Activated CD4-positive, CD25-positive, alpha-beta regulatory T cell treated with anti-CD3 and anti-CD28 coated beads, Interleukin-2, amount 50 U/mL, for 24 hours (primary cell): Measurements from ENCODE around the gene NTSR1.

Experiments used
- ATAC-seq, 2 donors: fragments of 150-1000 bp; cut with Tn5 transposase; one replicate each; pipeline ENCODE4 v1.10.0; 2021; ENCODE audit warnings: mild to moderate bottlenecking in 1 of 2, moderate library complexity in 1 of 2

The NTSR1 gene

DNA sequence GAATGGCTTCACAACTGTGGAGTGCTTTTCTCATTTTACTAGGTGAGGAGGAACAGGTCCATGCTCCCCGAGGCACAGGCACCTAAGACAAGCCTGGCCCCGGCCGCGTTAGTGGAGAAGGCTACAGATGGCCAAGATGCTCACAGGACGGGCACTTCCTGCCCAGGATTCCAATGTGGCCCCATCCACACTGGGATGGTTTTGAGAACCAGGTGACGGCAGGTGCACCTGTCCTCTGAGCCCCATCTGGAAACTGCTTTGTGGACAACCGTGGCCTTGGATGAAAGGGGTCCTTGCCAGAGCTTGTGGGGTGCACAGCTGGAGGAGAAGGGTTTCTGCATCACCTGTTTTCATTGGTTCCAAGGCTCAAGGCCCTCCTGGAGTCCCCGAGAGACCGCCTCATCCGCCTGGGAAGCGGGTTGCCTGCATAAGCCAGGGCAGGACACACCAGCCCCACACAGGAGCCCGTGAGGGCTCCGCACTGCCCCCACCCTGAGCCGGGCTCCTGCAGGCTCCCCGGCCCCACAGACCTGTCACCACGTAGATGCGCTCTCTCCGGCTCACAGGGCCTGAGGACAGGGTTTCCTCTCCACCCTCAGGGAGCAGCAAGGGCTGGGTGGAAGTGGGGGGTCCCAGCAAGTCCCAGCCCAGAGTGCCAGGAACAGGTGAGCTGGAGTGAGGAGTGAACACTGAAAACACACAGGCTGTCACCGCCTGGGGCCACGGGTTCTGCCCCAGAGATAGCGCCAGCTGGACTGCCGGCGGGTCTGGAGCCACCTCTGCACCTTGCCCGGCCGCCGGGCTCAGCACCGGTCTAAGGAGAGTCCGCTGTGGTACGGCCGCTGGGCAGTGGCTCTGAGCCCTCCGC, 18.3 kb downstream of the NTSR1 start:
- ATAC-seq: no peak

DNA sequence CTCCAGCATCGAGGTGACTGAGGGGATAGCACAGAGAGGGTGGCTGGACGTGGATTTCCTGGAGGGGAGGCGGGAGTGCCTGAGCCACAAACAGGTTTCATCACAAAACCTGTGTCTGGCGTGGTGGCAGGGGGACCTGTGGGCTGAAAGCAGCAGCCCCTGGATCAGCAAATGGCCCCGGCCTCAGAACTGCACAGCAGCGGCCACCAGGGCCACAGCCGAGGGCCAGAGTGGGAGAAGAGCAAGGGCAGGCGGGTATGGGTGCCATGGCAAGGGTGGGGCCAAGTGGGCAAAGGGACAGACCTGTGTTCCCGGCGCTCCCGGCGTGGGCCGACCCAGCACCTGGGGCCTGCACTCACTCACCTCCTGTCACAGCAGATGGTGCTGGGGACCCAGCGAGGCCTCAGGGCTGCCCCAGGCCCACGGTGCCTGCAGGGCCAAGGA, 19.0 kb downstream of the NTSR1 start:
- ATAC-seq: no peak

DNA sequence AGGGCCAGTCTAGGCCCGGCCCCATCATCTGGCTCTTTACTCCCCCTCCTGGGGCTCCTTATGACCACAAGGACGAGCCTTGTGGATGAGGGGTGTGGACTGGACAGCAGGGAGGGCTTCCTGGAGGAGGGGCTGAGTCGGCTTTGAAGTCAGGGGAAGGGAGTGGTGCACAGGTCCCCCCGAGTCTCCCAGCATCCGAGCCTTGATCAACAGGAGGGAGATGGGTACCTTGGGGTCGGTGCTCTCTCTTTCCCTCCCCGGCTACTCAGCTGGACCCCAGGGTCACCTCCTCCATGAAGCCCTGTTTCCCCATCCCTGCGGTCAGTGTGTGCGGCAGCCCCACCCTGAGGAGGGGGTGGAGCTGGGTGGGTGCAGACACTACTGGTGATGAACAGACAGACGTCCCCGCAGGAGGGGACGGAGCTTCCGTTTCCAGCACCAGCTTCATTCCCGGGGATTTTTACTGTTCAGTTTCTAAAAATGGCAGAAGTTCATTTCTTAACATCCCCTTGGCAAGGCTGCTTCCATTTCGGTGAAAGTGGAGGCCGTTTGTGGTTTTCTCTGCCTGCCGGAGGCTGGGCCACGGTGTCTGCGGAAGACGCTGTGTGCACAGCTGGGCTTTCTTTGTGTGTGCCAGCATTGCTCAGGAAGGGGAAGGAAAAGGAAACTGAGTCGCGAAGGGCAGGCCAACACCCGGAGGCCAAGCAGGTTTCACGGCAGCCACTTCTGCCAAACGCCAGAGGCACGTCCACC, 19.6 kb downstream of the NTSR1 start:
- ATAC-seq: no peak

DNA sequence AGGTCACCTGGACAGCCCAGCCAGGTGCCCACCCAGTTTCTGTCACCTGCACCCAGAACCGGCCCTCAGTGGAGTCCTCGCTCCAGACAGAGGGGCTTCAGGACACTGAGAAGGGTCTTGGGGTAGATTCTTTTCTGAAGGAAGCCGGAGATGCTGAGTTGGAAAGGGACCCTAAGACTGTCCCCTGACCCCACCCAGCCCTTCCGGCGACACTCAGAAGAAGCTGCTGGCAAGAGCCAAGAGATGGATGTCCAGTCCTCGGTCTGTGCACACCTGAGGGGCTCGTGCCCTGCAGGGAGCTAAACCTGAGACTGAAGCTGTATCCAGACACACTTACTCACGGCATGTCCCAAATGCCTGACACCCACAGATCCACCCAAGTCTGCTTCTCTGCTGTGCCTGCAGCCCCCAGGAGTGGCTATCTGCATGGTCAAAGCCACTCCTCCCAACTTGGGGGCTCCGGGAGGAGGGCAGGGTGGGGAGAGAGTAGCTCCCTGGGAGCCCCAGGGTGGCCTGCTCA, 20.2 kb downstream of the NTSR1 start:
- no peak for ATAC-seq

DNA sequence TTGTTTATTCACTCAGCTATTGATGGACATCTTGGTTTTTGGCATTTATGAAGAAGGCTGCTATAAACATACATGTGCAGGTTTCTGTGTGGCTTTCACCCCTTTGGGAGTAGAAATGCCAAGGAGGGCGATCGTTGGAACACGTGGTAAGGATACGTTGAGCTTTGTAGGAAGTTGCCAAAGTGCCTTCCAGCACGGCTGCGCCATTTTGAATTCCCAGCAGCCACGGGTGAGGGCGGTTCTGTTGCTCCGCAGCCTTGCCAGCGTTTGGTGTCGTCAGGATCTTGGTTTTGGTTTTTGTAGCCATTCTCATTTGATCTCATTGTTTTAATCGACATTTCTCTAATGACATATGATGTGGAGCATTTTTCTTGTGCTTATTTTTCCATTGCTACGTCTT, 21.8 kb downstream of the NTSR1 start:
- ATAC-seq: no peak

DNA sequence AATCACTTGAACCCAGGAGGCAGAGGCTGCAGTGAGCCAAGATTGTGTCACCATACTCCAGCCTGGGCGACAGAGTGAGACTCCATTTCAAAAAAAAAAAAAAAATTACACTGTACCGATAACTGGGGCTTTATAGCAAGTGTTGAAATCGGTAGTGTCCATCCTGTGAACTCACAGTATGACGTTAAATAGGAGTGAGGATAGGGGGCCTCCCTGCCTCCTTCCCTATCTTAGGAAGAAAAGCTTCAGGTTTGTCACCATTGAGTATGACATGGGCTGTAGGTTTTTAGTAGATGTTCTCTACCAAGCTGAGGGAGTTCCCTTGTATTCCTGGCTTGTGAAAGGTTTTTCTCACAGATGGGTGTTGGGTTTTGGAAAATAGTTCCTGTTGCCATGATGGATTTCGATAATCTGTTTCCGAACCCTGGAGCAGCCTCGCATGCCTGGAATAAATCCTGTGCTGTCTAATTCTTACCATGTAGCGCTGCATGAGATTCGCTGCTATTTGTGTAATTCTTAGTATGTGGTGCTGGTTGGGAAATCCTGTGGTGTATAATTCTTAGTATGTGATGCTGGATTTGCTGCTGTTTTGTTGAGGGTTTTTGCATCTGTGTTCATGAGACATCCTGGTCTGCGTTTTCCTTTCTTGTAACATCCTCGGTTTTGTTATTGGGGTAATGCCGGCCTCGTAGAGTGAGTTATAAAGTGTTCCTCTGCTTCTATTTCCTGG, 23.6 kb downstream of the NTSR1 start:
- ATAC-seq: no peak

DNA sequence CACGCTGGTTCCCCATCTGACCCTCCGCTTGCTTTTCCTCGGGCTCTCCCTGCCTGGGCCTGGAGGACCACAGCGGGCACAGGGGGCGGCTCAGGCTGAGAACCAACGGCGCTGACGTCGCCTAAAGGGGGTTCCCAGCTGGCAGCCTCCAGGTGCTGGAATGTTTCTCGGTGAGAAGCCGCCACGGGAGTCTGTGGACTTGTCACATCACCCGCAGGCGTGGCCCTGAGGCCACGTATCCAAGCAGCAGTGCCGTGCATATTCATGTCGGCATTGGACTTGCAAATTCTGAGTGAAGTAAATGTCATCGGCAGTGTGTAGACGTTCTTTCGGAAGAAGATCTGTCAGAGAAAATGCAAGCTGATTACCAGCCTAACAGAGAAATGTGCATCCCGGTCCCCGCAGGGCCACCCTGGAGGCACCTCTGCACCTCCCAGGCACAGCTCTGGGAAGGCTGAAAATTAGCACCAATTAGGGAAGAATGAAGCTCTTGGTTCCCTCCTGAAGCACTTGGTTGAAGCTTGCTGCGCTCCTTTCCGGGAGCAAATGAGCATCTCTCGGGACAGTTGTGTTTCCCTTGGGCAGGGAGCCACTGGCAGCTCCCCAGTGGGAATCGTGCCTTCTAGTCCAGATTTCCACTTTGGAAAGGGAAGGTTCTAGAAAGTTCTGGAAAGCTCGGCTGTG, 24.3 kb downstream of the NTSR1 start:
- ATAC-seq: no peak

DNA sequence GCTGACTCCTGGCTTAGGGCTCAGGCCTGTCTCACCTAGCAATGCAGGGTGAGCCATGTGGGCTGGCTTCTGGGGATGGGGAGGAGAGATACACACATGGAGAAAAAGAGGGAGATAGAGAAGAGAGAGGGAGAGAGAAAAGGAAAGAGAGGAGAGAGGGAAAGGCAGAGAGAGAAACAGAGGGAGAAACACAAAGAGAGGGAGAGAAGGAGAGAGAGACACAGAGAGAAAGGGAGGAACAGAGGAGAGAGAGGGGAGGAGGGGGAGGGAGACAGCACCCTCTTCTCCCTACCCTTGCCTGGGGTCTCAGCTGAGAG, 24.8 kb downstream of the NTSR1 start:
- no peak for ATAC-seq

DNA sequence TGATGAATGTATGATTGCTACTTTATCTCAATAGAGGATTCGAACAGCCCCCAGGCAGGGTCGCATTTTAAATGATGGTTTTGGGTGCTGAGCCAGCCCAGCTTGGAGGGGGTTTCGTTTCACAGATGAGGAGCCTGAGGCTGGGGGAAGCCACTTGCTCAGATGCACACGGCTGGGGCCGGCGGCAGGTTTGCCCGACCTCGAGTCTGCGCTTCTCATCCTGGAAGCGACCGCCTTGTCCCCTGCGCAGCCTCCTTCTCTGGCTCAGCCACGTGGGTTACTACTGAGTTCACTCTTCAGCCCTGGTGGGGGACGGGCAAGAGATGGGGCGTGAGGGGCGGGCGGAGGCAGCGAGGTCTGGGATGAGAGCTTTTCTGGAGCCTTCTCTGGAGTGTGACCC, 25.3 kb downstream of the NTSR1 start:
- ATAC-seq: no peak

DNA sequence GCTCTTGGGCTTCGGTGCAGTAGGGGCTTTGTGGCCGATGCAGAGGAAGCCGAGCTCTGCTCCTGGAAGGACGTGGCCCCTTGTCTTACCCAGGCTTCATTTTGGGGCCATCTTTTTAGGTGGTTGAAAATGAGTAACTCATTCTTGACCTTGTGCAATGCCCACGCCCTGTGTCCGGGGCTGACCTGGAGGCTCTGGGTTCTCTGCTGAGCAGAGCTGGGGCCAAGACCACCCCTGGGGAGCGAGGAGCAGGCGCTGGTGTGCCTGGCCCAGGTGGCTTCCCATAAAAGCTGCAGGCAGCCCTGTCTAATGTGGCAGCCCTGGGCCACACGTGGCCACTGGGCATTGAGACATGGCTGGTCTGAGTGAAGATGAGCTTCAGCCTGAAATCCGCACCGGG, 25.7 kb downstream of the NTSR1 start:
- ATAC-seq: no peak

DNA sequence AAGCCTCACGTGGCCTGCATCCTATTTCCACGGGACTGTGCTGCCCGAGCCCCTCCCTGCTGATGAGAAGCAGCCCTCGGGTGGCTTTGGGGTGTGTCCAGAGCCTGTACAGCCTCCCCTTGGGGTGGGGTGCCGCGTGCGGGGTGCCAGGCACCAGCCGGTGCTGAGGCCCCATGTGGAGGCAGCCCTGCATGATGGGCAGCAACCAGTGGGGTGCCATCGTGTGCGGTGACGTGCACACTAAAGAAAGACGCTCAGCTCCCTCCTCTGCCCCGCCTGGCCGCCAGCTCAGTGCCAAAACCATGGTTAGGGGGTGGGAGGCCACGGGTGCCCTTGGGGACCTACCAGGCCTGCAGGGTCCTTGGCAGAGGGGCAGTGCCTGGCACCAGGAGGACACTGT, 26.2 kb downstream of the NTSR1 start:
- no peak for ATAC-seq

DNA sequence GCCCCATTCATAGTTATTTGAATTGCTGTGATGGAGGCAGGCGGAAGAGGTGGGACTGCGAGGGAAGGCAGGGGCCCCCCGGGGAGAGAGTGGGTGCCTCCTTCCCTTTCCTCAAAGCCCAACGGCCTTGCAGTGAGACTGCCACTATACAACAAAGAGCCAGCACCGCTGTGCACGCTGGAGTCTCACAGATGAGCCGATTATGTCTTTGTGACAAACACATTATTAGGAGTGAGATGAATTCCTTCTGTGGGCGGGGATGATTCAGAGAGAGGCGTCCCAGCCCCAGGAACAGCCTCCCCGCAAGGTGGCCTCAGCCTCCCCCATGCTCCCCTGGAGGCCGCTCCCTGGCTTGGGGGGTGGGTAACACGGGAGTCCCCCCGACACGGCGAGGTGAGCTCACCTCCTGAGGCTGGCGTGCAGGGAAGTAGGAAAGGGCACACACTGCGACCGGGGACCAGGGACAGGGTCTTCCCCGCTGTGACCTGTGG, 26.7 kb downstream of the NTSR1 start:
- no peak for ATAC-seq

DNA sequence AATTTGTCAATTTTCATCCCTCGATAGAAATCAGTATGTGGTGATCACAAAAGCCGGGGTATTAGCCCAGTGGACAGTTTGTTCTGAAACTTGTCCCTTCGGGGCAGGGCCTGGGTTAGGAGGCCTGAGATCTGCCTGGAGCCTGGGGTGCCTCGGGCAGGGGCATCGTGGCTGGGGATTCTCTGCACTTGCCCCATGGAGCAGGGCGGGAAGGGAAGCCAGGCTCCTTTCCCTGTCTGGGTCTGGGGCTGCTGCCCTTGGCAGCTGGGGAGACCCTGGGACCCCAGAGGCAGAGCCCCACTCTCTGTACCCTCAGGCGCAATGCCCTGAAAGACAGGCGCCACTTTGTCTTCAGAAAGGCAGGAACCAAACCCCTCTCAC, 27.4 kb downstream of the NTSR1 start:
- ATAC-seq: no peak

DNA sequence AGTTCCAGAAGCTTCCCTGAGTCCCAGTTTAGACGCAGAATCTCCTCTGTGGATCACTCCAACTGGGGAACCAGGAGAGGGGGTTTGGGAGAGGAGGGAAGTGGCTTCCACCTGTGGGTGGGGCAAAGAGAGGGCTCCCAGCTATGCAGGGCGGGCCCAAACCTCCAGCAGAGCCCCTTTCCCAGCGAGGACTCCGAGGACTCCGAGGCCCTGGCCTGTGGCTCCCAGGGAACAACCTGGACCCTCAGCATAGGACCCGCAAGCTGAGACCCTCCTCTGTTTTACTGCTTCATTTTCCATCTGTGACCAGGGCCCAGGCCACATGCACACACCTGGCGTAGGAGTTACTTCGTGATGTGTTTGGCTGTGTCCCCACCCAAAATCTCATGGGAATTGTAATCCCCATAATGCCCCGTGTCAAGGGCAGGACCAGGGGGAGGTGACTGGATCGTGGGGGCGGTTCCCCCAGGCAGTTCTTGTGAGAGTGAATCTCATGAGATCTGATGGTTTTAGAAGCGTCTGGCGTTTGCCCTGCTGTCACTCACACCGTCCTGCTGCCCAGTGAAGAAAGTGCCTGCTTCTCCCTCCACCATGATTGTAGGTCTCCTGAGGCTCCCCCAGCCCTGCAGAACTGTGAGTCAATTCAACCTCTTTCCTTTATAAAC, 27.9 kb downstream of the NTSR1 start:
- ATAC-seq: no peak

DNA sequence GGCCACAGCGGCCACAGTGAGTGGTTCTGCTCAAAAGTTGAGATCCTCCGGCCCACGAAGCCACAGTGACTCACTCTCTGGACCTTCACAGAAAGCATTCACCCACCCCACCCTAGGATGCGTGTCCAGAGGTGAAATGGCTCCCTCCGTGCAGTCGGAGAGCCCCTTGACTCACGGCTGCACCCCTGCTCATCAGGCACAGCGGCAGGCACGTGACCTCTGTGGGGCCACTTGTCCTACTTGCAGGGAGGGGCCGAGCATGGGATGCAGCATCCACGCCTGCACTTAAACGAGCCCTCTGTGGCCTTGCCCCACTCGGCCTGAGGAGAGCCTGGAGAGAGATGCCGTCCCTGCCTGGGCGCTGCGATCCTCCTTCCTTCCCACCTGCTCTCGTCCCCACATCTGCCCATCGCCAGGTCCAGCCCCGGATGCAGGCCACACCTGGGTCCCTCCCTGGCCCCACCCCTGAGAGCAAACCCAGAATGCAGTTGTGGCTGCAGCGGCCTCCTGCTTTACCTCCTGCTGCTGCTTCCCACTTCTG, 28.7 kb downstream of the NTSR1 start:
- ATAC-seq: no peak

DNA sequence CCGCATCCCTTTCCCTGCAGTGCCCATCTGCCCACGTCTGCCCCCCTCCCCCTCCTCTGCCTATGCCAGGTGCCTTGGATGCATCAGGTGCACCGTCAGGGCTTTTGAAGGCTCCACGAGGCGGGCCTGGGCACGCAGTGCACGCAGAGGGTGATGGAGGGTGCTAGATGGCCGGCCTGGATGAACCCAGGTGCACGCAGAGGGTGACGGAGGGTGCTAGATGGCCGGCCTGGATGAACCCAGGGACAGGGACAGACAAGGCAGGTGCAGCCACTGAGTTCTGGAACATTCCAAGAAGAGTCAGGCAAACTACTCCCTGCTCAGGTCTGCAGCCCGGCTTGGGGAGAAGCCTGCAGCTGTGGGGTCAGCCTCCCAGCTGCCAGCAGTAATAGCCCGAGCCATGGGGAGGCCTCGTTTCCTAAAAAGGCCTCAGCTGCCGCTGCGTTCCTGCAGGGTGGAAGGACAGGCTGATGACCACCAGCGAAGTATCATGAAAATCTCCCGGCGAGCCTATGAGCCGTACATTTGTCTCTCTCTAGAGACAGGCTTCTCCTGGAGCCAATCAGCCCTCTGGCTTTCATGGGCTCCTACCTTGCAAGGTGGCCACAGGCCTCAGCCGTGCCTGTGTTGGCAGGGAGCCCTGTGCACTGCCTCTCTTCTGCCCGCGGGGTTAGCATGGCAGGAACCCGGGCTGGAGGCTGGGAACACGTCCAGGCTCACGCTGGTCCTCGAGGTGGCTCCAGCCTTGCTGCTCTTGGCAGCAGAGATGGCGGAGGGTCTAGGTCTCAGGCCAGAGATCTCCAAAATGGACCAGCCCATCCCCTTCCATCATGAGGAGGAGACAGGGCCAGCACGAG, 29.6 kb downstream of the NTSR1 start:
- no peak for ATAC-seq

DNA sequence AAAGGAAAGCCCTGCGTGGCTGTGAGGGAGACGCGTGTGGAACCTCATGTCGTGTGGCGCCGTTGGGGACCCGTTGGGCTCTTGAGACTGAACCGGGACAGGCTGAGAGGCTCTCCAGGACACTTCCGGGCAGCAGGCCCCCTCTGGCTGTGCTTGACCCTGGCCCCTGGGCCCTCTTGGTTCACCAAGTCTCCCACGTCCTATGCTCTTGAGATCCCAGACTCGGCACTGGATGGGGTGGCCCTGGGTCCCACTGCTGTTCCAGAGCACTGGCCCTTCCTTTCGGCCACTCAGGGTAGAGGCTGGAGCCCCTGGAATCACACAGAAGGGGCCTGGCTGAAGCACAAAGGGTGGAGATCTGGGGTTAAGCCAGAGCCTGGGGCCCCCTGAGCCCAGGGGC, 30.4 kb downstream of the NTSR1 start:
- no peak for ATAC-seq

DNA sequence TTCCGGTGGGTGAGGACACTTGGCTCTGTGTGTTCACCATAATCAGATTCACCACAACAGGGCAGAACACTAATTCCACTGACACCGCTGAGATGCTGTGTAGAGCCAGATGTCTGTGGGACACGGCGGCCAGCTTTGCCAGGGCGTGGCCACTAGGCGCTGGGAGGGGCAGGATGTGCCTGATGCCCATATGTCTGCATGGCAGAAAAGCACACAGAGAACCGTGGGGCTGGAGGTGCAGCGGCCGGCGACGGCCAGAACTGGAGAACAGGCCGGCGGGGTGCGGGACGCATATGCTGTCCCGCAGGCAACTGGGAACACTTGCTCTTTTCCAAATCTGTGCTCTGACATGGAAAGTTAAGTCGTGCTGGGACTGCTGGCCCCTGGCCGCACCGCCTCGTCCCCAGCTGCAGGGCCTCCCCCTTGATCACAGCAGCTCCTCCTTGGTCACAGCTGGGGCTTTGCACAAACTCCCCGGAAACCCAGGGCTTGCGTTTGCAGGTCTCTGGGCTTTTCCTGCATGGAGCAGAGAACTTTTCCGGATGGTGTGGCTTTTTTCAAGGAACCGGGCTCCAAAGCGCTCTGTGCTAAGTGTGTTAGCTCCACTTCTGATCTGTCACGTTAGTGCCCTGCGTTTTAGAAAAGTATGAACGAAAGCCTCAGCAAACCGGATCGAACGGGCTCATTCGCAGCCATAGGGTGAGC, 31.1 kb downstream of the NTSR1 start:
- peak; percentile 31 to 40 for ATAC-seq

DNA sequence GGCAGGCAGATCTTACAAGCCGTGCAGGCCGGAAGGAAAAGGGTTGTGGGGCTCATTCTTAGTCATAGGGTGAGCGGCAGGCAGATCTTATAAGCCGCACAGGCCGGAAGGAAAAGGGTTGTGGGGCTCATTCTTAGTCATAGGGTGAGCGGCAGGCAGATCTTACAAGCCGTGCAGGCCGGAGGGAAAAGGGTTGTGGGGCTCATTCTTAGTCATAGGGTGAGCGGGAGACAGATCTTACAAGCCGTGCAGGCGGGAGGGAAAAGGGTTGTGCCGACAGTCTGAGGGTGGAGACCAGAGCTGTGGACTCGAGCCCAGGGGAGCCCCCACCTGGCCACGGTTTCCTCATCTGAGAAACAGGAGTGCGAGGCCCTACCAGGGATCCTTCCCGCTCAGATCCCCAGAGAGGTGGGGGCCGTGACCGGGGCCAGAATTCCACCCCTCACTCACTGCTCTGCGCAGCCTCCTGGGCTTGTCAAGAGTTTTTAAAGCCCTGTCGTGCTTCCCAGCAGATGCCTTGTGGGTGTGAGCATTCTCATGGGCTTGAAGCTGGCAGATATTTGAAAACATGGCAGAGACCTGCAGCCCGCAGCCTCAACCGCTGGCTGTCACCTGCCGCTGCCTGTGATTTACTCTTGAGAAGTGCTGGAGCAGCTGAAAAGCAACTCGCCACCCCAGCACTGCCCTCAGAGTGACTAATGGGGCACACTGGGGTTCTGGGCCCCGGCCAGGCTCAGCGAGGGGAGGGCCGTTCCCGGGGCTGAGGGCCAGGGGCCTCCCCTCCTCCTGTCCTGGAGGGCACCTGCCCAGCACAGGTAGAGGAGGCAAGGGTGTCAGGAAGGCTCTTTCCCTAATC, 31.9 kb downstream of the NTSR1 start:
- ATAC-seq: peak; percentile 85 to 86
